ENCODE measurements around the gene TAF4B. TPM values are rescaled to one million over a fixed set of nuclear protein-coding genes. Genes with fewer than 3 reads are reported as not detected.

TAF4B gene
- total and polyA plus RNA-seq, 9 of the 15 experiments (the other 6 are each of a cell fraction or from before 2014, with no cell fraction given) = 4.5 to 25.3 (median 20.5) TPM

GRCh38 chr18:26350961-26351360, 124.7 kb downstream of the TAF4B start (continued):
- no peak for TF ChIP-seq BDP1 (IDR thresholded peaks at IDR 0.05; ENCODE audit: insufficient read depth, insufficient read length)
- TF ChIP-seq, protein P1, sequence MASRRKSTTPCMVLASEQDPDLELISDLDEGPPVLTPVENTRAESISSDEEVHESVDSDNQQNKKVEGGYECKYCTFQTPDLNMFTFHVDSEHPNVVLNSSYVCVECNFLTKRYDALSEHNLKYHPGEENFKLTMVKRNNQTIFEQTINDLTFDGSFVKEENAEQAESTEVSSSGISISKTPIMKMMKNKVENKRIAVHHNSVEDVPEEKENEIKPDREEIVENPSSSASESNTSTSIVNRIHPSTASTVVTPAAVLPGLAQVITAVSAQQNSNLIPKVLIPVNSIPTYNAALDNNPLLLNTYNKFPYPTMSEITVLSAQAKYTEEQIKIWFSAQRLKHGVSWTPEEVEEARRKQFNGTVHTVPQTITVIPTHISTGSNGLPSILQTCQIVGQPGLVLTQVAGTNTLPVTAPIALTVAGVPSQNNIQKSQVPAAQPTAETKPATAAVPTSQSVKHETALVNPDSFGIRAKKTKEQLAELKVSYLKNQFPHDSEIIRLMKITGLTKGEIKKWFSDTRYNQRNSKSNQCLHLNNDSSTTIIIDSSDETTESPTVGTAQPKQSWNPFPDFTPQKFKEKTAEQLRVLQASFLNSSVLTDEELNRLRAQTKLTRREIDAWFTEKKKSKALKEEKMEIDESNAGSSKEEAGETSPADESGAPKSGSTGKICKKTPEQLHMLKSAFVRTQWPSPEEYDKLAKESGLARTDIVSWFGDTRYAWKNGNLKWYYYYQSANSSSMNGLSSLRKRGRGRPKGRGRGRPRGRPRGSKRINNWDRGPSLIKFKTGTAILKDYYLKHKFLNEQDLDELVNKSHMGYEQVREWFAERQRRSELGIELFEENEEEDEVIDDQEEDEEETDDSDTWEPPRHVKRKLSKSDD (conservative IDR thresholded peaks at IDR 0.05; ENCODE audit: low read length) = no peak
- no peak for TF ChIP-seq RHOXF2B (CRISPR knock-in tag; conservative IDR thresholded peaks at IDR 0.05)
- no peak for TF ChIP-seq RB1 (IDR thresholded peaks at IDR 0.05; ENCODE audit: low read depth)
- no peak for TF ChIP-seq MCM7 (IDR thresholded peaks at IDR 0.05)
- TF ChIP-seq RBM25 (IDR thresholded peaks at IDR 0.05; ENCODE audit: low read depth, low read length, severe bottlenecking) = peak; percentile 63
- TF ChIP-seq ZNF274 (IDR thresholded peaks at IDR 0.05; ENCODE audit: borderline replicate concordance, low read depth, low read length) = no peak
- no peak for TF ChIP-seq NBN (IDR thresholded peaks at IDR 0.05; ENCODE audit: low read depth)
- TF ChIP-seq ARID2 (IDR thresholded peaks at IDR 0.05) = no peak

GRCh38 chr18:26356045-26356785, 130.0 kb downstream of the TAF4B start:
- no peaks in the 10 kb centered on the region for H3K9me1 ChIP-seq (ENCODE audit: control insufficient read depth, insufficient read depth, low read length)
- peaks cover 13% of the 10 kb centered on the region; the same call in 2 of the 3 replicates for H3K36me3 ChIP-seq (ENCODE audit: control insufficient read depth, insufficient read depth, low read length)
- H3K4me1 ChIP-seq (replicated peaks in 1 of 2; ENCODE audit: control insufficient read depth in 2 of 2, insufficient read depth in 2 of 2, low read length in 2 of 2) = no peaks in the 10 kb centered on the region
- H2AFZ ChIP-seq (ENCODE audit: low read depth, low read length) = no peak overlapping the region
- FAIRE-seq (peak; percentile 6), DNase-seq (ENCODE audit: extremely low read depth in 1 of 4, low spot score in 3 of 4) (no peak), ATAC-seq (peak; percentile 31; the same call in 1 of the 3 replicates)
- H3K9ac ChIP-seq (ENCODE audit: insufficient read depth in 1 of 2, low read depth in 2 of 2, low read length in 2 of 2) = no peak overlapping the region
- H3K4me2 ChIP-seq (ENCODE audit: insufficient read depth, low read length) = no peak overlapping the region
- no peak overlapping the region for H3K27ac ChIP-seq (ENCODE audit: extremely low read depth, low read depth, low read length)
- H3K4me3 ChIP-seq = no peak overlapping the region
- TF ChIP-seq ASH1L (IDR thresholded peaks at IDR 0.05; ENCODE audit: borderline replicate concordance, low read depth, partially characterized antibody) = no peak
- no peak for TF ChIP-seq ZNF143 (CRISPR knock-in tag; IDR thresholded peaks at IDR 0.05)
- no peak for TF ChIP-seq POLR2H (tag; IDR thresholded peaks at IDR 0.05; ENCODE audit: low read depth)
- TF ChIP-seq, protein P2, sequence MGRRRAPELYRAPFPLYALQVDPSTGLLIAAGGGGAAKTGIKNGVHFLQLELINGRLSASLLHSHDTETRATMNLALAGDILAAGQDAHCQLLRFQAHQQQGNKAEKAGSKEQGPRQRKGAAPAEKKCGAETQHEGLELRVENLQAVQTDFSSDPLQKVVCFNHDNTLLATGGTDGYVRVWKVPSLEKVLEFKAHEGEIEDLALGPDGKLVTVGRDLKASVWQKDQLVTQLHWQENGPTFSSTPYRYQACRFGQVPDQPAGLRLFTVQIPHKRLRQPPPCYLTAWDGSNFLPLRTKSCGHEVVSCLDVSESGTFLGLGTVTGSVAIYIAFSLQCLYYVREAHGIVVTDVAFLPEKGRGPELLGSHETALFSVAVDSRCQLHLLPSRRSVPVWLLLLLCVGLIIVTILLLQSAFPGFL (CRISPR knock-in tag; IDR thresholded peaks at IDR 0.05) = no peak
- TF ChIP-seq ZNF324 (CRISPR knock-in tag; IDR thresholded peaks at IDR 0.05) = no peak
- TF ChIP-seq ZZZ3 (IDR thresholded peaks at IDR 0.05) = no peak
- TF ChIP-seq CEBPB (tag; IDR thresholded peaks at IDR 0.05) = no peak
- TF ChIP-seq PHF8 (IDR thresholded peaks at IDR 0.05; ENCODE audit: borderline replicate concordance, low read length) = no peak
- no peaks in the 10 kb centered on the region for H3K9me3 ChIP-seq (replicated peaks; ENCODE audit: control insufficient read depth, insufficient read depth, low read depth, low read length)
- H3K79me2 ChIP-seq (ENCODE audit: control insufficient read depth, insufficient read depth, low read length) = no peaks in the 10 kb centered on the region
- ChIA-PET POLR2A (no interaction called here), CTCF (ENCODE audit: low intra/inter-chr PET ratio) (no interaction called here)
- H3K27me3 ChIP-seq (ENCODE audit: control insufficient read depth in 2 of 2, insufficient read depth in 2 of 2, low read length in 2 of 2) = no peaks in the 10 kb centered on the region
- BruUV-seq (replicated peaks) = no TSS peak
- H4K20me1 ChIP-seq (replicated peaks; ENCODE audit: control insufficient read depth, insufficient read depth, low read length) = no peaks in the 10 kb centered on the region
- WGBS (ENCODE audit: insufficient coverage, low coverage, missing lambda C conversion rate) = 58% methylated on average over 4 of the region's 4 CpGs
- intact Hi-C loops (cut with micrococcal nuclease) = no loop called here
- in situ Hi-C loops (cut with MboI) = no loop called here
